Heart right ventricle (tissue), 16 donors: ENCODE measurements around the gene TBC1D9B. TPM values are rescaled to one million over a fixed set of nuclear protein-coding genes. Genes with fewer than 3 reads are reported as not detected.
"Not testable (repeated sequence)": the region's sequence is repeated elsewhere in the genome, so short reads cannot be mapped to it uniquely, and the experiment has no call there.

Experiments
- ATAC-seq, 8 donors: fragments of 200-7000 bp; cut with Tn5 transposase; one replicate each; pipeline ENCODE4 v1.9.1; 2020; ENCODE audit warnings: mild to moderate bottlenecking in 8 of 8, moderate library complexity in 8 of 8, moderate number of reproducible peaks in 1 of 8
- DNase-seq, 2 donors: peaks; one replicate each; pipeline ENCODE4 v3.0.0-alpha.2; 2020
- H3K27ac ChIP-seq, 10 donors: fragments of 200-600 bp; sonication (generic) in 2 of 10; one replicate each; pipeline versions ENCODE4 v1.5.0 to v1.8.0; 2020 to 2022; ENCODE audit warnings: mild to moderate bottlenecking in 3 of 10
- H3K27me3 ChIP-seq, 7 donors: fragments of 200-600 bp; one replicate each; pipeline ENCODE4 v1.8.0; 2021 to 2022; ENCODE audit warnings: mild to moderate bottlenecking in 2 of 7
- H3K36me3 ChIP-seq, 9 donors: fragments of 200-600 bp; sonication (generic) in 1 of 9; one replicate each; pipeline versions ENCODE4 v1.5.0 to v1.8.0; 2020 to 2022; ENCODE audit warnings: mild to moderate bottlenecking in 2 of 9
- H3K4me1 ChIP-seq, 9 donors: fragments of 200-600 bp; sonication (generic) in 1 of 9; one replicate each; pipeline versions ENCODE4 v1.5.0 to v1.8.0; 2020 to 2022; ENCODE audit warnings: mild to moderate bottlenecking in 4 of 9
- H3K4me3 ChIP-seq, 10 donors: fragments of 200-600 bp; sonication (generic) in 2 of 10; one replicate each; pipeline versions ENCODE4 v1.5.0 to v1.8.0; 2020 to 2022; ENCODE audit warnings: mild to moderate bottlenecking in 7 of 10, moderate library complexity in 2 of 10
- H3K9me3 ChIP-seq, 11 donors: fragments of 200-600 bp in 10 of 11; sonication (generic) in 2 of 11; one replicate each; pipeline versions ENCODE4 v1.5.0 to v1.8.0; 2013 to 2022; ENCODE audit warnings: mild to moderate bottlenecking in 2 of 11, control low read depth in 1 of 11, moderate library complexity in 1 of 11
- WGBS, 2 donors: extraction: QIAGEN DNeasy Blood & Tissue Kit; methylation state at CpG; one replicate each; pipeline ENCODE4 v1.1.7; 2013; ENCODE audit warnings: inconsistent platforms in 1 of 2; 5-methylcytosine and 5-hydroxymethylcytosine counted together
- intact Hi-C, 10 donors: fragments of 100-400 bp; cut with DNase I; formaldehyde crosslinking; loops; one replicate each; pipeline versions ENCODE4 v1.11.1 to v1.14.2; 2022
- polyA plus RNA-seq, 2 donors: library from polyadenylated mRNA; stranded (reverse); fragments of 200-250 nt; gene quantifications; one replicate each; pipeline ENCODE4 v1.2.3, GENCODE V29; 2013
- total RNA-seq, 10 donors: library from RNA; stranded (reverse); fragmentation: NEBNext Ultra II Directional in 3 of 10; extraction: Animal tissue kit (Norgen Biotek cat#: 25700) in 3 of 10; gene quantifications; one replicate each; pipeline versions ENCODE4 v1.2.1 to v1.2.4, GENCODE V29; 2021 to 2023
- TF ChIP-seq, protein P1 (sequence below), 9 donors: fragments of 200-600 bp; sonication (generic) in 2 of 9; IDR thresholded peaks; one replicate each; pipeline versions ENCODE4 v1.5.0 to v1.8.0; 2021 to 2022; ENCODE audit warnings: antibody characterized with exemption in 9 of 9, mild to moderate bottlenecking in 5 of 9, moderate library complexity in 1 of 9
- donor health status: Arrhythmogenic right ventricular cardiomyopathy.
- donor health status: ischemic (EF 13 %, LVEDD 7.1; RV severe dilation, severe dysfunction).
- donor health status: healthy with polysubstance abuse.
- donor health status: DM: no; HTN: yes; CAD: no.
- donor health status: DM: no; HTN: no; CAD: no.
- donor health status: ischemic (EF 25% LVEDD 6.9; RV normal size, moderate dysfunction).
- donor health status: ischemic (EF 25% LVEDD 5.7; RV mildly dilated, moderate dysfunction).
- donor health status: healthy.
- donor health status: DM: yes; HTN: yes; CAD: no.
- donor health status: Ischemic cardiomyopathy.
- donor health status: ischemic (EF 35%, LVEDD 5.7; RV mildly dilated, moderate dysfunction).
- donor health status: nonischemic (EF 11% LVEDD 7.7; RV severe dilation, severe dysfunction).
- donor health status: DM: yes; HTN: yes; CAD: no.
- donor health status: PGD.
- donor health status: ischemic (EF 29% LVEDD 5.4; RV normal size, mild dysfunction).
- donor health status: nonischemic (EF 23%, LVEDD 6.1; RV moderate dilation, normal function).

TBC1D9B gene
- total and polyA plus RNA-seq, 12 donors: 26.0 to 52.1 (median 32.3) TPM

DNA sequence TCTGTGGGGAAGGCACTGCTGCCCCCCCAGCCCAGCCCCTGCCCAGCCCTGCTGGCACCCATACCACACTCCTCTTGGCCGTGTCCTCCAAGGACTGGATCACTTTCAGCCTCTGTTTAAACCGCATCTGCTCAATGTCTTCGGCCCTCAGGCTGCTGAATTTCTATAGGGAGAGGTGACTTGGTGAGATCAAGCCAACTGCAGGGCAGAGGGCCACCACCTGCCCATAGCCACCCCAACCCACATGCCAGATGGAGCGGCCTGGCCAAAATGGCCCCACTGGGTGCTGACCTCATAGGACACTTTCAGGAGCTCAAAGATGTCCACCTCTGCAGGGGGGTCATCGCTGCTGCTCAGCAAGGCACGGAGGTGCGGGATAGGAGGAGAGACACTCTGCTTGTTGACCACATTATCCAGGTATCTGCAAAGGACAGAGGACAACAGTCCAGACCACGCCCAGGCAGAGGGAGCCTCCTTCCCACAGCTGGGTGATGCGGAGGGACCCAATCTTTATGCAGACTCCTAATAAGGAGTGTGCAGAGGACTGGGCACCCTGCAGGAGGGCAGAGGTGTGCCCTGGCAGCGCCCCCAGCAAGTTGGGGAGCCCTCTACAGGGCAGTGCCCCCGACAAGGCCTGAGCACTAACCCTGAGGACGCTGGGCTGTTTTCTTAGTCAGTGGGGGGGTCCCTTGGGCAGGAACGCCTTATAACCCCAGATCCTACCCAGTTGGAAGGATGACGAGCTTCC is 34.7 kb downstream of the TBC1D9B start:
- H3K9me3 ChIP-seq: no peaks in the 10 kb centered on the region
- H3K4me1 ChIP-seq: peaks cover 0 to 11% (median 0%) of the 10 kb centered on the region in 9 donors
- no peak for ATAC-seq
- H3K36me3 ChIP-seq: peaks cover 0 to 97% (median 40%) of the 10 kb centered on the region in 9 donors
- 92 to 93% methylated on average over 14 of the region's 14 CpGs for WGBS, 2 donors
- TF ChIP-seq, protein P1, sequence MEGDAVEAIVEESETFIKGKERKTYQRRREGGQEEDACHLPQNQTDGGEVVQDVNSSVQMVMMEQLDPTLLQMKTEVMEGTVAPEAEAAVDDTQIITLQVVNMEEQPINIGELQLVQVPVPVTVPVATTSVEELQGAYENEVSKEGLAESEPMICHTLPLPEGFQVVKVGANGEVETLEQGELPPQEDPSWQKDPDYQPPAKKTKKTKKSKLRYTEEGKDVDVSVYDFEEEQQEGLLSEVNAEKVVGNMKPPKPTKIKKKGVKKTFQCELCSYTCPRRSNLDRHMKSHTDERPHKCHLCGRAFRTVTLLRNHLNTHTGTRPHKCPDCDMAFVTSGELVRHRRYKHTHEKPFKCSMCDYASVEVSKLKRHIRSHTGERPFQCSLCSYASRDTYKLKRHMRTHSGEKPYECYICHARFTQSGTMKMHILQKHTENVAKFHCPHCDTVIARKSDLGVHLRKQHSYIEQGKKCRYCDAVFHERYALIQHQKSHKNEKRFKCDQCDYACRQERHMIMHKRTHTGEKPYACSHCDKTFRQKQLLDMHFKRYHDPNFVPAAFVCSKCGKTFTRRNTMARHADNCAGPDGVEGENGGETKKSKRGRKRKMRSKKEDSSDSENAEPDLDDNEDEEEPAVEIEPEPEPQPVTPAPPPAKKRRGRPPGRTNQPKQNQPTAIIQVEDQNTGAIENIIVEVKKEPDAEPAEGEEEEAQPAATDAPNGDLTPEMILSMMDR (IDR thresholded peaks at IDR 0.05): no peak
- H3K27me3 ChIP-seq: no peaks in the 10 kb centered on the region
- H3K27ac ChIP-seq: peak overlapping the region in 1 of 10 donors; percentile 21
- intact Hi-C loops: loop anchor here in 1 of 10 donors (5.0 kb wide), 1 partner anchor 34 kb away; the partner anchor contains the start of gene TBC1D9B
- H3K4me3 ChIP-seq: no peak overlapping the region
- DNase-seq: no peak

GRCh38 chr5:179872055-179872827 is 35.5 kb downstream of the TBC1D9B start:
- peaks cover 0 to 97% (median 40%) of the 10 kb centered on the region in 9 donors for H3K36me3 ChIP-seq

DNA sequence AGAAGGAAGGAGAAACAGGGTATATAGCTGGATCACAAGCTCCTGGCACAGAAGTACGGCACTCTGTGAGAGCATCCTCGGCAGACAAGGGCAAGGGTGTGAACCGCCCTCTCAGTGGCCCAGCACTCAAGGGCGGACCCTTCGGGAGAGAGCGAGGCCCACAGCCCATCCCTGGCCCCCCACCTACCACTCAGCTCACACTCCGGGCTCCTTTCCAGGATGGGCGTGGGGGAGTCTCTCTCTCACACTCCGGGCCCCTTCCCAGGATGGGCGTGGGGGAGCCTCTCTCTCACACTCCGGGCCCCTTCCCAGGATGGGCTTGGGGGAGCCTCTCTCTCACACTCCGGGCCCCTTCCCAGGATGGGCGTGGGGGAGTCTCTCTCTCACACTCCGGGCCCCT is 36.2 kb downstream of the TBC1D9B start:
- ATAC-seq, H3K27me3 ChIP-seq, H3K9me3 ChIP-seq, DNase-seq, H3K4me3 ChIP-seq, H3K27ac ChIP-seq: not testable (repeated sequence)
- Histone ChIP-seq H3K36me3 (peaks cover 0 to 97% (median 40%) of the 10 kb centered on the region in 9 donors), H3K4me1 (peaks cover 0 to 11% (median 0%) of the 10 kb centered on the region in 9 donors)
- intact Hi-C loops: loop anchor here in 1 of 10 donors (5.0 kb wide), 1 partner anchor 36 kb away; the partner anchor contains the start of gene TBC1D9B
- WGBS, 2 donors: 77 to 79% methylated on average over 14 of the region's 14 CpGs

More at GRCh38 chr5:179872055-179872827, 35.5 kb downstream of the TBC1D9B start:
- no peaks in the 10 kb centered on the region for H3K9me3 ChIP-seq
- 82 to 84% methylated on average over 15 of the region's 18 CpGs for WGBS, 2 donors
- TF ChIP-seq, protein P1 (IDR thresholded peaks at IDR 0.05): no peak
- H3K4me1 ChIP-seq: peaks cover 0 to 11% (median 0%) of the 10 kb centered on the region in 9 donors
- peak overlapping the region in 2 of 10 donors; percentile 21 to 39 for H3K27ac ChIP-seq
- intact Hi-C loops: loop anchor here in 1 of 10 donors (5.0 kb wide), 1 partner anchor 35 kb away; the partner anchor contains the start of gene TBC1D9B
- H3K27me3 ChIP-seq: no peaks in the 10 kb centered on the region
- DNase-seq (no peak), ATAC-seq (no peak)
- H3K4me3 ChIP-seq: no peak overlapping the region

DNA sequence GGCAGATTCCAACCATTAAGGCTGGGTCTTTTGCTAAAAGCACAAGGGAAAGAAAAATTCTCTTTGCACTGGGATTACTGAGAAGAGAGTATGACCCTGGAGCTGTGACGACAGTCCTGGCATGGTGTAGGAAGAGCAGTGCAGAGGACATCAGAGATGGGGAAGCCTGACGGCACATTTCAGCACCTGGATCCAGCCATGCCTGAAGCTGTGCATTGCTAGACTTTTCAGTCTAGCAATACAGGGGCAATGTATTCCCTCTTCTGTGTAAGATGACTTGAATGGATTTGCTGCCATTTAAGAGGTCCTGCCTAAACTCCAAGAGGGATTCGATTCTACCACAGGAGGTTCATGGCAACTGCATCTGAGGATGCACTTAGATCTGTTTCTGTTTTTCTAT is 36.7 kb downstream of the TBC1D9B start:
- Histone ChIP-seq H3K36me3 (peaks cover 0 to 97% (median 40%) of the 10 kb centered on the region in 9 donors), H3K9me3 (no peaks in the 10 kb centered on the region), H3K4me1 (peaks cover 0 to 11% (median 0%) of the 10 kb centered on the region in 9 donors), H3K27me3 (no peaks in the 10 kb centered on the region), H3K4me3 (no peak overlapping the region), H3K27ac (peak overlapping the region in 3 of 10 donors; percentile 11 to 42 (median 30))
- intact Hi-C loops: loop anchor here in 2 of 10 donors (1.0 to 5.0 kb wide), 2 partner anchors 36 to 37 kb away; partner anchors contain the start of gene TBC1D9B (in 1 of the 2)
- ATAC-seq: no peak
- no peak for DNase-seq
- 90 to 91% methylated on average over 3 of the region's 3 CpGs for WGBS, 2 donors
- TF ChIP-seq, protein P1 (IDR thresholded peaks at IDR 0.05): no peak
